HG03095 (cell line): ENCODE measurements around the gene RIT2.

Source experiments
- ATAC-seq: cut with Tn5 transposase; IDR thresholded peaks from one replicate; pipeline ENCODE4 v1.9.1; 2021; ENCODE audit warnings: moderate library complexity; ENCODE audit not compliant: unreplicated experiment

The RIT2 gene

GRCh38 chr18:43092539-43092938, 22.9 kb downstream of the RIT2 start:
- no peak for ATAC-seq

- no peak for ATAC-seq
These were observed 34.1 kb downstream of the RIT2 start for GRCh38 chr18:43081396-43081795.

- ATAC-seq, result no peak
These were observed 34.8 kb downstream of the RIT2 start for GRCh38 chr18:43080671-43081070.

- ATAC-seq, result no peak
These were observed 36.1 kb downstream of the RIT2 start for GRCh38 chr18:43079422-43079821.

GRCh38 chr18:43078478-43079092, 36.9 kb downstream of the RIT2 start:
- no peak for ATAC-seq

- no peak for ATAC-seq
These were observed 37.8 kb downstream of the RIT2 start for GRCh38 chr18:43077510-43078308.

GRCh38 chr18:43073771-43074170, 41.7 kb downstream of the RIT2 start:
- ATAC-seq, result no peak

GRCh38 chr18:43068781-43069180, 46.7 kb downstream of the RIT2 start:
- no peak for ATAC-seq

GRCh38 chr18:43067570-43067969, 47.9 kb downstream of the RIT2 start:
- ATAC-seq, result no peak

GRCh38 chr18:43061816-43062215, 53.7 kb downstream of the RIT2 start:
- ATAC-seq, result no peak

- no peak for ATAC-seq
These were observed 54.2 kb downstream of the RIT2 start for GRCh38 chr18:43061318-43061717.

GRCh38 chr18:43060020-43060419, 55.5 kb downstream of the RIT2 start:
- ATAC-seq, result no peak

- ATAC-seq, result no peak
These were observed 60.5 kb downstream of the RIT2 start for GRCh38 chr18:43054815-43055519.

GRCh38 chr18:43049021-43049420, 66.5 kb downstream of the RIT2 start:
- ATAC-seq, result no peak

- no peak for ATAC-seq
These were observed 69.2 kb downstream of the RIT2 start for GRCh38 chr18:43046322-43046721.

GRCh38 chr18:43043626-43044025, 71.9 kb downstream of the RIT2 start:
- no peak for ATAC-seq

- ATAC-seq, result no peak
These were observed 75.2 kb downstream of the RIT2 start for GRCh38 chr18:43040281-43040680.

GRCh38 chr18:43034683-43035500, 80.6 kb downstream of the RIT2 start:
- no peak for ATAC-seq

GRCh38 chr18:43031169-43031568, 84.3 kb downstream of the RIT2 start:
- ATAC-seq, result no peak

GRCh38 chr18:43029414-43029813, 86.1 kb downstream of the RIT2 start:
- ATAC-seq, result no peak

- no peak for ATAC-seq
These were observed 92.6 kb downstream of the RIT2 start for GRCh38 chr18:43022874-43023273.
